ENCODE data around the gene BCAS4.
"Not testable (repeated sequence)": the region's sequence is repeated elsewhere in the genome, so short reads cannot be mapped to it uniquely, and the experiment has no call there.

The BCAS4 gene

GRCh38 chr20:50772420-50773185, 22.3 kb upstream of the BCAS4 start:
- DNase-seq, result no peak

DNA sequence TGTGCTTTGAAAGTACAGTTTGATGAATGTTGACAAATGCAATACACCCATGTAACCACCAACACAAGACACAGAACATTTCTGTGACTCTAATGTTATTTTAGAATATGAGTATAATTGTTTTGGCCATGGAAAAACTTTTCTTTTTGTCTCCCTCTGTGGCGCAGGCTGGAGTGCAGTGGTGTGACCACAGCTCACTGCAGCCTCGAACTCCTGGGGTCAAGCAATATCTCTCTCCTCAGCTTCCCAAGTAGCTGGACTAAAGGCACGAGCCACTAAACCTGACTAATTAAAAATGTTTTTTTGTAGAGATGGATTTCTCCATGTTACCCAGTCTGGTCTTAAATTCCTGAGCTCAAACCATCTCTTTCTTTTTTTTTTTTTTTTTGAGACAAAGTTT, 20.3 kb upstream of the BCAS4 start:
- no peak for DNase-seq

GRCh38 chr20:50776122-50776817, 18.6 kb upstream of the BCAS4 start:
- DNase-seq, result no peak

- DNase-seq, result no peak
Observed at GRCh38 chr20:50777373-50777772, 17.5 kb upstream of the BCAS4 start.

DNA sequence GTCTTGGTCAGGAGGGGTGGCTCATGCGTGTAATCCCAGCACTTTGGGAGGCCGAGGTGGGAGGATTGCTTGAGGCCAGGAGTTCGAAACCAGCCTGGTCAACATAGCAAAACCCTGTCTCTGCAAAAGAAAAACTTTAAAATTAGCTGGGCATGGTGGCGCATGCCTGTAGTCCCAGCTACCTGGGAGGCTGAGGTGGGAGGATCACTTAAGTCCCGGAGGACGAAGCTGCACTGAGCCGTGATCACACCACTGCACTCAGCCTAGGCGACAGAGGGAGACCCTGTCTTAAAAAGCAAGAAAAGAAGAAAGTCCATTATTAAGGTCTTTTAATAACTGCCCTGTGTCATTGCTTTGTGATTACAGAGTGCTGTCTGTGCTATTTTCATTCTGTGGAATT, 15.9 kb upstream of the BCAS4 start:
- DNase-seq, result not testable (repeated sequence)

DNA sequence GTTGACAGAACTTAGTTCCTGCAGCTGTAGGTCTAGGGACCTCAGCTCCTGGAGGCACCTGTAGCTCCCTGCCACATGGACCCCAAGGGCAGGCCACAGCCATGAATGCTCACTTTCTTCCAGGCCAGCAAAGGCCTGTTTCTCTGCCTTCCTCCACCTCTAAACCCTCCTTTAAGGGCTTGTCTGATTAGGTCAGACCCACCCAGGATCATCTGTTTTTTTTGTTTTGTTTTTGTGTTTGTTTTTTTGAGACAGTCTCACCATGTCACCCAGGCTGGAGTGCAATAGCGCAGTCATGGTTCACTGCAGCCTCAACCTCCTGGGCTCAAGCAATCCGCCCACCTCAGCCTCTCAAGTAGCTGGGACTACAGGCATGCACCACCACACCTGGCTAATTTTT, 11.5 kb upstream of the BCAS4 start:
- no peak for DNase-seq

DNA sequence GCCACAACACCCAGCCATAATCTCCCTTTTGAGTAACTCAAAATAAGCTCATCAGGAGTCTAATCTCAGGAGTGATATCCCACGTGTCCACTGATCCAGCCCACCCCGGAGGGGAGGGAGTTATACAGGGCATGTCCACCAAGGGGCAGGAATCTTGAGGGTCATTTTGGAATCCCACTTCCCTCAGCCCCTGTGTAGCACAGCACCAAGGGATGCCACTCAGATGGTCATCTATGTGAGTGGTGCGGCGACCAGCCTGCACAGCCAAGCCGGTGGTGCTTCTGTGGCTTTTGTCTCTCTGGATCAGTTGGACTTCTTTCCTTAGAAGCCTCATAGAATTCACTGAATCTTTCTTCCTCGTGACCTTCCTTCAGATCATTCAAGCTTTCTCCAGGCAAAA, 11.0 kb upstream of the BCAS4 start:
- DNase-seq, result no peak

DNA sequence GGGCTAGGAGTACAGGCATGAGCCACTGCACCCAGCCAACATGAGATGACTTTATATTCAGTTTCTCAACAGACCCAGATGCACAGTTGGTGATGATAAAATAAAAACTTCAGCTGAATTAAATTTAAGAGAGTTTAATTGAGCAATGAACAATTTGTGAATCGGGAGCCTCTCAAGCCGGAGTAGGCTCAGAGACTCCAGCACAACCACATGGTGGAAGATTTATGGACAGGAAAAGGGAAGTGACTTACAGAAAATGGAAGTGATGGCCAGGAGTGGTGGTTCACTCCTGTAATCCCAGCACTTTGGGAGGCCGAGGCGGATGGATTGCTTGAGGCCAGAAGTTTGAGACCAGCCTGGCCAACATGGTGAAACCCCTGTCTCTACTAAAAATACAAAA, 10.4 kb upstream of the BCAS4 start:
- no peak for DNase-seq

GRCh38 chr20:50786703-50787102, 8.2 kb upstream of the BCAS4 start:
- DNase-seq, result no peak

GRCh38 chr20:50787181-50787580, 7.7 kb upstream of the BCAS4 start:
- no peak for DNase-seq

GRCh38 chr20:50788045-50788991, 6.5 kb upstream of the BCAS4 start:
- no peak for DNase-seq

DNA sequence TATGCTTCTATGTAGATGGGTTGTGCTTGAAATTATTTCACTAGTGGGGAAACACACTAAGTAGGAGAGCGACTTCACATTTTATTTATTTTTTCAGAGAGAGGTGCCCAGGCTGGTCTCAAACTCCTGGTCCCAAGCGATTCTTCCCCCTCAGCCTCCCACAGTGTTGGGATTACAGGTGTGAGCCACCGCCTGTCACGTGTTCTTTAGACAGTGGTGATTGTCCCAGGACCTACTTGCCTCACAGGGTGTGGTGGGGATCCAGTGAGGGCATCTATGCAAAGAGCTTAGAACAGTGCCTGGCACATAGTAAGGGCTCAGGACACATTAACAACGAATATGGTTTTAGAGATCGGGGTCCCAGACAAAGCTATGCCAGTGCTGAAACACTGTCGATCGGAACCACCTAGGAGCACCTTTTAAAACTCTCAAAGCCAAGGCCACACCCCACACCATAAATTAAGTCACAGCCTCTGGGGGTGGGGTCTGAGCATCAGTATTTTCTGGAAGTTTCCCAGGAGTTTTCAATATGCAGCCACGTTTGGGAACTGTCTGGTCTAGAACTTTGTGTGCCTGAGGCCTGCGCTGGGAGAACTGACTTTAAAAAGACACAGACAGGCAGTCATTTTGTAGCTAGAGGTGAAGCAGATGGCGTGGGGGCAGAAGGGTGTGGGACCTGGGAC, 4.8 kb upstream of the BCAS4 start:
- DNase-seq, result no peak

GRCh38 chr20:50790651-50791277, 4.1 kb upstream of the BCAS4 start:
- DNase-seq, result peak; percentile 15 to 51

- DNase-seq, result no peak
Observed at GRCh38 chr20:50792708-50793574, 1.9 kb upstream of the BCAS4 start.

- not testable (repeated sequence) for DNase-seq
Observed at GRCh38 chr20:50793575-50794016, 1.3 kb upstream of the BCAS4 start.

DNA sequence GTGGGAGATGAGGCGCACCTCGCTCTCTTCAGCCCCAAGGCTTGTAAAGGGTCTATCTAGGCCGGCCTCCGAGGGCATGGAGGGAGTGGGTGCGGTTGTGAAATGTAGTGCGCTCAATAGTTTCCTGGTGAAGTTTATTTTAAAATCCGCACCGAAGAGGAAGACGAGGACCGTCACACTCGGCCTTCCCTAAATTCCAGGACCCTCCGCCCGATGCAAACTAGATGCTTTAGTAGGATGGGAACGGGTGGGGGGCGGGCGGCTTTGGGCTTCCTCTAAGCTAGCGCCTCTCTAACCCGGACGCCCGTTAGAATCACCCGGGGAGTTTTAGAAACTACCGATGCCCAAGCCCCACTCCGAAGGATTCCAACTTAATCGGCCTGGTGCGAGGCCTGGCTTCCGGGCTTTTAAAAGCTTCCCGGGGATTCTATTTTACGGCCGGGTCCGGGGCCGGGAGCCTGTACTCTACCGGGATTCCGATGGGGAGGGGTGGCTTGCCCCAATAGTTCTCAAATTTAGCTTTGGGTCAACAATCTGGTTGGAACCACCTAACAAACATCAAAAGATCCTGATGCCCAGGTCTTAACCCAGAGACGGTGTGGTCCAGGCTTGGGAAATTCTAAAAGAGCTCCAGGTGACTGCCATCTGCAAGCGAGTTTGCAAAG, 548 bp upstream of the BCAS4 start:
- peak; percentile 24 to 41 for DNase-seq

- no peak for DNase-seq
Observed at GRCh38 chr20:50797142-50797541, 2.3 kb downstream of the BCAS4 start.

DNA sequence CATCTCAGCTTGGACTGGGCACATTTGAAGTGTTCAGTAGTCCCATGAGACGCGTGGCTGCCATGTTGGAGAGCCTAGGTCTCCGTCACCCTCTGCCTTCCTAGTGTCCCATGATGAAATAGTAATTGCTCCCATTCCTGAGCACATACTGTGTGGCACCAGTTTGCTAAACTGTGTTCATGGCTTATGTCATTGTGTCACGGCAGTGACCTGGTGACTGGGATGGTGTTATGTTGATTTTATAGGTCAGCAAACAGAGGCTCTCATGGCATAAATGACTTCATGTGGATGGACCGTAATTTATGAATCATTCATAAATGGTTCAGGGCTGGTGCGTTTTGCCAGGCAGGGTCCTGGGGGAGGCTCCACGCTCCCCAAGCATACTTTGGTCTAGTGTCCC, 3.8 kb downstream of the BCAS4 start:
- DNase-seq, result no peak

DNA sequence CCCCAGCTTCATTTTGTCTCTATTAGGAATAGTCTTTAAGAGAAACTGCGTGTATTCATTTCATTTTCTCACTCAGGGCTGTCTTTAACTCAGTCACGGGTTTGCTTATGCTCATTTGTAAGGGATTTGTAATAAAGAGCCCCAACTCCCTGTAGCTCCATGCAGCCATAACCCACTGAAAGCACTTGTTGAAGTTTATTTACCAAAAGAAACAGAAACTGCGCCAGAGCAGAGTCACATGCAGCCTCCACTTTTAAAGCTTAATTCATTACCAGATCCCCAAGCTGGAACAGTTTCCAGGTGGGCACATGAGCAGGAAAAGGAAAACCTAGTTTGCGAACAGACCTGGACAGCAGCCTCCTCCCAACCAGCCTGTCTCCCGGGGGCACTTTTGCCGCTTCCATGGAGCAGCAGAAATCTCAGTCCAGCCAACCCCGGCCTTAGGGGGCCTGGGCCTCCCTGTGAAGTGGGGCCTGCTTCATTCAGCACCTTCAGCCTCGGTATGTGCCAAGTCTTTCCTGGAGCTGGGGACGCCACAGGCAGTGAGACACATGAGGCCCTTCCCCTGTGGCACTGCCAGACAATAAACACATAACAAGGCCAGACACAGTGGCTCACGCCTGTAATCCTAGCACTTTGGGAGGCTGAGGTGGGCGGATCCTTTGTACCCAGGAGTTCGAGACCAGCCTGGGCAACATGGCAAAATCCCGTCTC, 4.5 kb downstream of the BCAS4 start:
- DNase-seq, result no peak

Data from NCI-H2081 (cell line).